K562 (cell line): ENCODE measurements around the gene ARHGEF25. TPM values are rescaled to one million over a fixed set of nuclear protein-coding genes. Genes with fewer than 3 reads are reported as not detected.

Experiments
- ELK1 ChIP-seq: sonication (generic); formaldehyde crosslinking; IDR thresholded peaks from 2 replicates; pipeline ENCODE4 v1.8.1; 2022; ENCODE audit warnings: missing genetic modification reagents
- GTF2B ChIP-seq: IDR thresholded peaks from 2 replicates; pipeline ENCODE4 v1.6.1; 2011; ENCODE audit not compliant: insufficient read length; ENCODE audit errors: extremely low read depth
- KDM5B ChIP-seq: fragments of 200-600 bp; sonication (generic); IDR thresholded peaks from 2 replicates; pipeline ENCODE4 v1.6.1; 2012; ENCODE audit warnings: low read depth, mild to moderate bottlenecking, moderate library complexity, low read length, control low read depth, inconsistent platforms; ENCODE audit not compliant: insufficient replicate concordance
- KLF10 ChIP-seq: fragments of 250-450 bp; sonication (Bioruptor Pico); IDR thresholded peaks from 2 replicates; pipeline ENCODE4 v1.6.1; 2021; ENCODE audit warnings: matching md5 sums
- MAX ChIP-seq: sonication (generic); formaldehyde crosslinking; IDR thresholded peaks from 2 replicates; pipeline ENCODE4 v1.9.0; 2022; ENCODE audit warnings: mild to moderate bottlenecking, missing genetic modification reagents
- MED1 ChIP-seq: sonication (generic); formaldehyde crosslinking; IDR thresholded peaks from 2 replicates; pipeline ENCODE4 v1.8.1; 2023; ENCODE audit warnings: missing genetic modification reagents, borderline replicate concordance
- RBM15 ChIP-seq: fragments of 200-400 bp; formaldehyde crosslinking; IDR thresholded peaks from 2 replicates; pipeline ENCODE4 v1.6.1; 2018; ENCODE audit warnings: mild to moderate bottlenecking, low read length, moderate library complexity; ENCODE audit not compliant: insufficient read depth
- RBM25 ChIP-seq: fragments of 200-400 bp; formaldehyde crosslinking; IDR thresholded peaks from 2 replicates; pipeline ENCODE4 v1.6.1; 2018; ENCODE audit warnings: low read length, low read depth, moderate library complexity; ENCODE audit not compliant: severe bottlenecking
- RNF2 ChIP-seq: sonication (generic); IDR thresholded peaks from 2 replicates; pipeline ENCODE4 v1.6.1; 2016
- RREB1 ChIP-seq: fragments of 250-450 bp; sonication (Bioruptor Pico); IDR thresholded peaks from 2 replicates; pipeline ENCODE4 v1.4.0; 2020
- SMARCA4 ChIP-seq: fragments of 450-650 bp; IDR thresholded peaks from 2 replicates; pipeline ENCODE4 v1.6.1; 2016
- UBTF ChIP-seq, 2 experiments: IDR thresholded peaks; 2 replicates each; pipeline ENCODE4 v1.6.1; 2012; ENCODE audit warnings: improper control_type of control experiment in 2 of 2, low read depth in 2 of 2, low read length in 2 of 2, borderline replicate concordance in 1 of 2
- ZEB2 ChIP-seq: fragments of 450-650 bp; IDR thresholded peaks from 2 replicates; pipeline ENCODE4 v1.6.1; 2016
- ZNF12 ChIP-seq: sonication (generic); formaldehyde crosslinking; IDR thresholded peaks from 2 replicates; pipeline ENCODE4 v1.4.0; 2020; ENCODE audit warnings: mild to moderate bottlenecking, missing genetic modification reagents
- ZNF224 ChIP-seq: sonication (generic); formaldehyde crosslinking; IDR thresholded peaks from 2 replicates; pipeline ENCODE4 v1.8.0; 2022; ENCODE audit warnings: mild to moderate bottlenecking, missing genetic modification reagents
- ZNF24 ChIP-seq: fragments of 450-650 bp; IDR thresholded peaks from 2 replicates; pipeline ENCODE4 v1.6.1; 2016
- ZNF316 ChIP-seq: fragments of 450-650 bp; IDR thresholded peaks from 2 replicates; pipeline ENCODE4 v1.6.1; 2016
- polyA plus RNA-seq, 8 experiments: library from polyadenylated mRNA; depleted of rRNA in 4 of 8; stranded (reverse) in 5 of 8; unstranded in 3 of 8; fragments of >200 nt; fragmentation: Nextera tagmentation in 2 of 8; fragmentation: Illumina TruSeq in 1 of 8; extraction: Ambion mirVana in 2 of 8; extraction: Trizol in 1 of 8; gene quantifications; 2 replicates each; pipeline versions ENCODE4 v1.2.1 to v1.2.3, GENCODE V29; 2011 to 2014; ENCODE audit warnings: inconsistent platforms in 1 of 8, missing spikeins in 1 of 8
- total RNA-seq, 7 experiments: library from RNA; depleted of rRNA in 6 of 7; stranded (reverse); fragments of >200 nt in 6 of 7; fragmentation: Illumina TruSeq in 2 of 7; extraction: Trizol in 2 of 7; gene quantifications; 2 replicates each; pipeline versions ENCODE4 v1.2.1 to v1.2.3, GENCODE V29; 2011 to 2021; ENCODE audit warnings: low replicate concordance in 1 of 7

Gene ARHGEF25
- total and polyA plus RNA-seq, 9 of the 15 experiments (the other 6 are each of a cell fraction or from before 2014, with no cell fraction given), result 0.13 to 17.3 (median 11.6) TPM

GRCh38 chr12:57640175-57641042, 29.2 kb downstream of the ARHGEF25 start (continued):
- no peak for TF ChIP-seq MED1
- TF ChIP-seq ELK1 (CRISPR knock-in tag), result no peak
- TF ChIP-seq RREB1, result no peak
- no peak for TF ChIP-seq RBM25
- peak; percentile 53; the same call in 1 of the 2 replicates for TF ChIP-seq ZEB2
- TF ChIP-seq MAX (CRISPR knock-in tag), result no peak
- TF ChIP-seq KLF10 (CRISPR knock-in tag), result no peak
- no peak for TF ChIP-seq ZNF12 (CRISPR knock-in tag)
- no peak for TF ChIP-seq ZNF224 (CRISPR knock-in tag)
- TF ChIP-seq ZNF24, result no peak
- 0 out of 2 replicates have a peak, but pooled peaks have one; percentile 26 for TF ChIP-seq SMARCA4
- no peak for TF ChIP-seq ZNF316
- no peak for TF ChIP-seq RBM15
- TF ChIP-seq KDM5B, result no peak
- no peak for TF ChIP-seq UBTF (IDR thresholded peaks at IDR 0.05; ENCODE audit: borderline replicate concordance in 1 of 2, low read depth in 2 of 2, low read length in 2 of 2)
- TF ChIP-seq GTF2B, result no peak
- TF ChIP-seq RNF2, result no peak
